H1 (cell line): Measurements from ENCODE around the gene MRC2. TPM values are rescaled to one million over a fixed set of nuclear protein-coding genes. Genes with fewer than 3 reads are reported as not detected.

ENCODE experiments used
- CTCF ChIA-PET: fragments of 300-600 bp; sonication (Branson Sonifier 250); formaldehyde crosslinking; loops from one replicate; lab custom pipeline; 2021; ENCODE audit not compliant: partially characterized antibody; lab: Charles Lee
- POLR2A ChIA-PET: fragments of 300-600 bp; sonication (Branson Sonifier 250); formaldehyde crosslinking; loops from one replicate; lab custom pipeline; 2021; ENCODE audit warnings: inconsistent platforms; ENCODE audit not compliant: partially characterized antibody; lab: Charles Lee
- DNase-seq, 2 experiments: peaks; one replicate each; pipeline versions ENCODE4 v3.0.0 to v3.0.0-alpha.2; 2010 to 2022; ENCODE audit warnings: low spot score in 2 of 2, low read depth in 1 of 2, mixed read lengths in 1 of 2
- FAIRE-seq: peaks from 2 replicates; lab custom pipeline; 2011; peaks lifted over from hg19 to GRCh38; lab: Jason Lieb, UNC
- H2AFZ ChIP-seq: 2 replicates; pipeline ENCODE4 v1.8.1; 2012; ENCODE audit warnings: low read length, inconsistent platforms
- H2AK5ac ChIP-seq: 2 replicates; pipeline ENCODE4 v1.6.1; 2013; ENCODE audit warnings: low read depth, low read length
- H2BK120ac ChIP-seq: replicated peaks from 2 replicates; pipeline ENCODE3; 2013; ENCODE audit warnings: low read depth, low read length, inconsistent platforms
- H2BK12ac ChIP-seq: 2 replicates; pipeline ENCODE4 v1.6.1; 2013; ENCODE audit warnings: low read depth, low read length
- H2BK15ac ChIP-seq: 2 replicates; pipeline ENCODE4 v1.6.1; 2013; ENCODE audit warnings: low read length
- H2BK20ac ChIP-seq: 2 replicates; pipeline ENCODE4 v1.6.1; 2013; ENCODE audit warnings: low read length
- H2BK5ac ChIP-seq: 2 replicates; pipeline ENCODE4 v1.6.1; 2013; ENCODE audit warnings: low read depth, low read length
- H3K14ac ChIP-seq: 2 replicates; pipeline ENCODE4 v1.6.1; 2013; ENCODE audit warnings: inconsistent platforms; ENCODE audit not compliant: insufficient read length
- H3K18ac ChIP-seq: 2 replicates; pipeline ENCODE4 v1.6.1; 2013; ENCODE audit warnings: low read length; ENCODE audit errors: extremely low read depth
- H3K23ac ChIP-seq: 2 replicates; pipeline ENCODE4 v1.6.1; 2013; ENCODE audit warnings: inconsistent platforms; ENCODE audit not compliant: insufficient read length
- H3K23me2 ChIP-seq: 2 replicates; pipeline ENCODE4 v1.6.1; 2013; ENCODE audit warnings: low read depth, low read length
- H3K27ac ChIP-seq: 2 replicates; pipeline ENCODE4 v1.6.1; 2011; ENCODE audit warnings: low read depth, low read length, inconsistent platforms
- H3K27me3 ChIP-seq, 4 experiments: replicated peaks in 1 of 4; 1 replicate in 1 of 4; 2 replicates in 3 of 4; pipeline versions ENCODE4 v1.6.1 to v1.8.1; 2011 to 2013; ENCODE audit warnings: low read length in 3 of 4, mild to moderate bottlenecking in 3 of 4, inconsistent platforms in 2 of 4, mixed read lengths in 2 of 4, moderate library complexity in 1 of 4; ENCODE audit not compliant: control insufficient read depth in 3 of 4, insufficient read depth in 3 of 4; ENCODE audit errors: extremely low read depth in 1 of 4
- H3K36me3 ChIP-seq, 4 experiments: 2 replicates each; pipeline versions ENCODE4 v1.6.1 to v1.8.1; 2011 to 2013; ENCODE audit warnings: mild to moderate bottlenecking in 4 of 4, low read length in 3 of 4, moderate library complexity in 2 of 4, control low read depth in 1 of 4, inconsistent platforms in 1 of 4; ENCODE audit not compliant: insufficient read depth in 4 of 4, control insufficient read depth in 2 of 4
- H3K4ac ChIP-seq: replicated peaks from 2 replicates; pipeline ENCODE3; 2013; ENCODE audit warnings: low read length, low read depth, mixed read lengths, inconsistent platforms; ENCODE audit not compliant: insufficient read length
- H3K4me1 ChIP-seq, 4 experiments: replicated peaks in 1 of 4; 1 replicate in 1 of 4; 2 replicates in 3 of 4; pipeline versions ENCODE4 v1.6.1 to v1.8.1; 2011 to 2013; ENCODE audit warnings: low read length in 3 of 4, inconsistent platforms in 2 of 4, mixed read lengths in 1 of 4; ENCODE audit not compliant: insufficient read depth in 4 of 4, control insufficient read depth in 3 of 4
- H3K4me2 ChIP-seq, 2 experiments: 2 replicates each; pipeline versions ENCODE4 v1.6.1 to v1.8.1; 2011 to 2013; ENCODE audit warnings: low read depth in 2 of 2, low read length in 2 of 2, control low read depth in 1 of 2, inconsistent platforms in 1 of 2, mild to moderate bottlenecking in 1 of 2; ENCODE audit not compliant: insufficient read depth in 1 of 2
- H3K4me3 ChIP-seq, 4 experiments: fragments of 200-600, 300-600 bp in 1 of 4; sonication (generic), shearing (Covaris generic), sonication (Bioruptor Twin) in 1 of 4; 2 replicates each; pipeline versions ENCODE4 v1.5.1 to v1.8.1; 2011 to 2016; ENCODE audit warnings: low read length in 4 of 4, low read depth in 3 of 4, control low read depth in 2 of 4, inconsistent platforms in 2 of 4, mild to moderate bottlenecking in 2 of 4, mixed read lengths in 1 of 4, moderate library complexity in 1 of 4; ENCODE audit not compliant: insufficient read depth in 2 of 4; ENCODE audit errors: extremely low read depth in 1 of 4
- H3K56ac ChIP-seq: replicated peaks from 2 replicates; pipeline ENCODE3; 2013; ENCODE audit warnings: low read depth, mild to moderate bottlenecking, mixed read lengths, low read length, inconsistent platforms; ENCODE audit not compliant: insufficient read length
- H3K79me1 ChIP-seq: 2 replicates; pipeline ENCODE4 v1.6.1; 2013; ENCODE audit warnings: low read depth, low read length, control low read depth
- H3K79me2 ChIP-seq, 2 experiments: 2 replicates each; pipeline versions ENCODE4 v1.6.1 to v1.8.1; 2012 to 2013; ENCODE audit warnings: low read length in 2 of 2, mild to moderate bottlenecking in 2 of 2, inconsistent platforms in 1 of 2; ENCODE audit not compliant: insufficient read depth in 2 of 2, control insufficient read depth in 1 of 2
- H3K9ac ChIP-seq, 4 experiments: replicated peaks in 1 of 4; 1 replicate in 1 of 4; 2 replicates in 3 of 4; pipeline versions ENCODE4 v1.6.1 to v1.8.1; 2011 to 2013; ENCODE audit warnings: low read depth in 3 of 4, low read length in 3 of 4, control low read depth in 2 of 4, mild to moderate bottlenecking in 2 of 4, moderate library complexity in 2 of 4, inconsistent platforms in 1 of 4; ENCODE audit errors: extremely low read depth in 1 of 4
- H3K9me3 ChIP-seq, 2 experiments: 2 replicates each; pipeline versions ENCODE4 v1.6.1 to v1.8.1; 2012 to 2013; ENCODE audit warnings: mild to moderate bottlenecking in 2 of 2, moderate library complexity in 2 of 2, control low read depth in 1 of 2, inconsistent platforms in 1 of 2, low read depth in 1 of 2, low read length in 1 of 2, mixed read lengths in 1 of 2; ENCODE audit not compliant: insufficient read depth in 2 of 2
- H4K20me1 ChIP-seq, 2 experiments: replicated peaks in 1 of 2; 2 replicates each; pipeline versions ENCODE3 to v1.8.1; 2011 to 2013; ENCODE audit warnings: inconsistent platforms in 2 of 2, low read length in 2 of 2, mild to moderate bottlenecking in 1 of 2; ENCODE audit not compliant: insufficient read depth in 2 of 2, control insufficient read depth in 1 of 2
- H4K5ac ChIP-seq: 2 replicates; pipeline ENCODE4 v1.6.1; 2013; ENCODE audit warnings: low read length, low read depth, mixed read lengths, inconsistent platforms; ENCODE audit not compliant: insufficient read length
- H4K8ac ChIP-seq: 2 replicates; pipeline ENCODE4 v1.8.0; 2013; ENCODE audit warnings: mild to moderate bottlenecking, moderate library complexity, low read length, inconsistent platforms; ENCODE audit not compliant: insufficient read depth; ENCODE audit errors: extremely low read depth
- H4K91ac ChIP-seq: replicated peaks from 2 replicates; pipeline ENCODE3; 2013; ENCODE audit warnings: low read length, mixed read lengths, inconsistent platforms; ENCODE audit not compliant: insufficient read length
- JUND ChIP-seq: IDR thresholded peaks from 2 replicates; pipeline ENCODE4 v1.6.1; 2011; ENCODE audit warnings: mild to moderate bottlenecking, improper control_type of control experiment, low read length
- MAFK ChIP-seq: IDR thresholded peaks from 2 replicates; pipeline ENCODE4 v1.6.1; 2012; ENCODE audit warnings: low read depth, mild to moderate bottlenecking, improper control_type of control experiment, low read length
- SIRT6 ChIP-seq: IDR thresholded peaks from one replicate; pipeline ENCODE4 v1.7.1; 2012; ENCODE audit warnings: low read length, inconsistent platforms
- SIX5 ChIP-seq: IDR thresholded peaks from 2 replicates; pipeline ENCODE4 v1.6.1; 2011; ENCODE audit warnings: mild to moderate bottlenecking, low read depth, low read length
- TBP ChIP-seq: IDR thresholded peaks from 2 replicates; pipeline ENCODE4 v1.6.1; 2011; ENCODE audit warnings: low read depth, low read length, improper control_type of control experiment
- WGBS, 2 experiments: shearing (Covaris generic) in 1 of 2; methylation state at CpG; one replicate each; pipeline versions ENCODE4 v1.1.6 to v1.1.7; 2013 to 2015; ENCODE audit warnings: low lambda C conversion rate in 2 of 2, mixed read lengths in 2 of 2, inconsistent platforms in 1 of 2, low coverage in 1 of 2, missing lambda C conversion rate in 1 of 2; ENCODE audit not compliant: insufficient replicate concordance in 2 of 2, insufficient coverage in 1 of 2, insufficient read length in 1 of 2; ENCODE audit errors: extremely low coverage in 1 of 2, missing lambda C conversion rate in 1 of 2; 5-methylcytosine and 5-hydroxymethylcytosine counted together
- polyA plus RNA-seq, 7 experiments: library from polyadenylated mRNA; depleted of rRNA in 3 of 7; stranded (reverse) in 5 of 7; unstranded in 2 of 7; fragments of >200 nt in 5 of 7; fragments of 200-250 nt in 2 of 7; gene quantifications; 1 replicate in 5 of 7; 2 replicates in 1 of 7; 4 replicates in 1 of 7; pipeline versions ENCODE4 v1.2.1 to v1.2.3, GENCODE V29; 2011 to 2013; ENCODE audit warnings: missing spikeins in 2 of 7, mixed read lengths in 2 of 7
- total RNA-seq: library from RNA; stranded (reverse); fragmentation: NEBNext Ultra II Directional; extraction: Animal tissue kit (Norgen Biotek cat#: 25700); gene quantifications from 2 replicates; pipeline ENCODE4 v1.2.1, GENCODE V29; 2021

MRC2 gene
- total and polyA plus RNA-seq, 2 of the 8 experiments (the other 6 are each of a cell fraction or from before 2014, with no cell fraction given) = 7.0 to 24.2 TPM

GRCh38 chr17:62716834-62717588 is 89.5 kb downstream of the MRC2 start:
- Histone ChIP-seq H3K4me3 (no peak overlapping the region), H3K79me2 (no peaks in the 10 kb centered on the region), H3K9me3 (no peaks in the 10 kb centered on the region), H4K8ac (no peak overlapping the region), H4K91ac (peak overlapping the region; percentile 86), H3K27me3 (0 out of 7 replicates have a peak, but pooled peaks cover 0 to 1% (median 0%) of the 10 kb centered on the region in 4 experiments), H3K36me3 (no peaks in the 10 kb centered on the region), H2BK15ac (peak overlapping the region; percentile 72; the same call in 1 of the 2 replicates), H3K79me1 (no peaks in the 10 kb centered on the region), H3K27ac (0 out of 2 replicates have a peak overlapping the region, but pooled peaks have one; percentile 38), H2BK20ac (no peak overlapping the region), H2BK5ac (peak overlapping the region; percentile 82; the same call in 1 of the 2 replicates), H2BK12ac (peak overlapping the region; percentile 89; the same call in 1 of the 2 replicates), H3K18ac (peak overlapping the region; percentile 57; the same call in 1 of the 2 replicates), H2AK5ac (no peak overlapping the region), H4K5ac (no peak overlapping the region), H2AFZ (no peak overlapping the region), H3K9ac (no peak overlapping the region), H3K14ac (no peak overlapping the region), H3K23me2 (0 out of 2 replicates have a peak, but pooled peaks cover 4% of the 10 kb centered on the region), H3K23ac (no peak overlapping the region), H3K4ac (no peak overlapping the region), H3K4me2 (no peak overlapping the region), H3K4me1 (peaks cover 0 to 3% (median under 1%) of the 10 kb centered on the region in 4 experiments; a peak in 3 of 7 replicates), H4K20me1 (no peaks in the 10 kb centered on the region), H3K56ac (no peak overlapping the region), H2BK120ac (peak overlapping the region; percentile 38)
- DNase-seq (no peak), FAIRE-seq (no peak)
- 86% methylated on average over 23 of the region's 23 CpGs; no CpG with 5 or more reads in 1 of the 2 experiments for WGBS, 2 experiments
- ChIA-PET CTCF (interaction anchor here (0.6 to 0.8 kb wide), 2 partner anchors 24 to 252 kb away, joined by 3 read pairs; no protein-coding TSS in a partner anchor), POLR2A (no interaction called here)
- TF ChIP-seq SIRT6 = no peak
- TF ChIP-seq TBP = no peak
- no peak for TF ChIP-seq SIX5
- no peak for TF ChIP-seq MAFK
- TF ChIP-seq JUND = no peak
